Prostate gland (tissue), 2 donors: ENCODE measurements around the gene ECT2L. TPM values are rescaled to one million over a fixed set of nuclear protein-coding genes. Genes with fewer than 3 reads are reported as not detected.

Experiments used
- DNase-seq: peaks from one replicate; pipeline ENCODE4 v3.0.0-alpha.2; 2019; ENCODE audit warnings: low spot score
- H3K27ac ChIP-seq, 2 donors: fragments of 200-600 bp; sonication (generic); 2 replicates each; pipeline ENCODE4 v1.5.1; 2017 to 2019
- H3K27me3 ChIP-seq: fragments of 200-600 bp; sonication (generic); replicated peaks from 2 replicates; pipeline ENCODE4 v1.5.1; 2019; ENCODE audit not compliant: insufficient read depth
- H3K36me3 ChIP-seq, 2 donors: fragments of 200-600 bp; sonication (generic); 1 replicate in 1 of 2; 2 replicates in 1 of 2; pipeline versions ENCODE4 v1.5.1 to v1.8.1; 2017 to 2019
- H3K4me1 ChIP-seq: fragments of 200-600 bp; sonication (generic); replicated peaks from 2 replicates; pipeline ENCODE4 v1.5.1; 2019
- H3K4me3 ChIP-seq, 2 donors: fragments of 200-600 bp; sonication (generic); 2 replicates each; pipeline ENCODE4 v1.5.1; 2017 to 2019
- H3K9me3 ChIP-seq: fragments of 200-600 bp; sonication (generic); 2 replicates; pipeline ENCODE4 v1.5.1; 2017
- POLR2A ChIP-seq: fragments of 450-650 bp; IDR thresholded peaks from one replicate; pipeline ENCODE4 v1.6.1; 2016; ENCODE audit warnings: antibody characterized with exemption, mild to moderate bottlenecking
- POLR2AphosphoS5 ChIP-seq: sonication (generic); formaldehyde crosslinking; IDR thresholded peaks from one replicate; pipeline ENCODE4 v1.6.1; 2017; ENCODE audit warnings: antibody characterized with exemption
- WGBS: methylation state at CpG from one replicate; pipeline ENCODE4 v1.1.5; 2018; 5-methylcytosine and 5-hydroxymethylcytosine counted together
- intact Hi-C: fragments of 100-400 bp; cut with DNase I; formaldehyde crosslinking; loops from one replicate; pipeline ENCODE4 v1.14.2; 2022
- total RNA-seq, 2 donors: library from RNA; depleted of rRNA; stranded (reverse); fragments of >200 nt; gene quantifications; one replicate each; pipeline ENCODE4 v1.1.0, GENCODE V29; 2016
- TF ChIP-seq, protein P1 (sequence below), 4 experiments: fragments of 200-600 bp in 2 of 4; fragments of 450-650 bp in 2 of 4; sonication (generic) in 2 of 4; IDR thresholded peaks; 1 replicate in 3 of 4; 2 replicates in 1 of 4; pipeline ENCODE4 v1.5.1; 2016 to 2019; ENCODE audit warnings: antibody characterized with exemption in 4 of 4, mild to moderate bottlenecking in 2 of 4, moderate library complexity in 2 of 4

Gene ECT2L
- total RNA-seq, 2 donors from 2014 or later: 0.41 TPM; not detected in 1

DNA sequence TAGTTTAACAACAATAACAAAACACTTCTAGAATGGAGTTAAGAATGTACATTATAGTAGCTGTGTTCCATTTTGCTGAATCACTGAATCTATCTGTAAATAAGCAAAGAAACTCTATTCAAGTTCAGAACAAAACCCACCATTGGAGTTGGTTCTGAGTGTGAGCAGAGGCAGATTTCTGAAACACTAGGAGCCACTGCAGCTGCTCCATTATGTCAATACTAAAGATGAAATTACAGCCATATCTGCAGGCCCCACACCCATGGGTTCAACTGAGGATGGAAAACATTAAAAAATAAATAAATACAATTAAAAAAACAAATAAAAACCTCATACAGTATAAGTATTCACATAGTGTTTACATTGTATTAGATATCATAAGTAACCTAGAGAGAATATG is 101.1 kb downstream of the ECT2L start:
- Histone ChIP-seq H3K36me3 (peaks cover 0 to 5% of the 10 kb centered on the region in 2 donors), H3K9me3 (no peaks in the 10 kb centered on the region), H3K4me1 (no peaks in the 10 kb centered on the region), H3K4me3 (no peak overlapping the region), H3K27me3 (no peaks in the 10 kb centered on the region), H3K27ac (no peak overlapping the region)
- TF ChIP-seq POLR2AphosphoS5 (no peak), POLR2A (no peak)
- TF ChIP-seq, protein P1, sequence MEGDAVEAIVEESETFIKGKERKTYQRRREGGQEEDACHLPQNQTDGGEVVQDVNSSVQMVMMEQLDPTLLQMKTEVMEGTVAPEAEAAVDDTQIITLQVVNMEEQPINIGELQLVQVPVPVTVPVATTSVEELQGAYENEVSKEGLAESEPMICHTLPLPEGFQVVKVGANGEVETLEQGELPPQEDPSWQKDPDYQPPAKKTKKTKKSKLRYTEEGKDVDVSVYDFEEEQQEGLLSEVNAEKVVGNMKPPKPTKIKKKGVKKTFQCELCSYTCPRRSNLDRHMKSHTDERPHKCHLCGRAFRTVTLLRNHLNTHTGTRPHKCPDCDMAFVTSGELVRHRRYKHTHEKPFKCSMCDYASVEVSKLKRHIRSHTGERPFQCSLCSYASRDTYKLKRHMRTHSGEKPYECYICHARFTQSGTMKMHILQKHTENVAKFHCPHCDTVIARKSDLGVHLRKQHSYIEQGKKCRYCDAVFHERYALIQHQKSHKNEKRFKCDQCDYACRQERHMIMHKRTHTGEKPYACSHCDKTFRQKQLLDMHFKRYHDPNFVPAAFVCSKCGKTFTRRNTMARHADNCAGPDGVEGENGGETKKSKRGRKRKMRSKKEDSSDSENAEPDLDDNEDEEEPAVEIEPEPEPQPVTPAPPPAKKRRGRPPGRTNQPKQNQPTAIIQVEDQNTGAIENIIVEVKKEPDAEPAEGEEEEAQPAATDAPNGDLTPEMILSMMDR (IDR thresholded peaks at IDR 0.05): no peak
- DNase-seq: no peak
- intact Hi-C loops: no loop called here

DNA sequence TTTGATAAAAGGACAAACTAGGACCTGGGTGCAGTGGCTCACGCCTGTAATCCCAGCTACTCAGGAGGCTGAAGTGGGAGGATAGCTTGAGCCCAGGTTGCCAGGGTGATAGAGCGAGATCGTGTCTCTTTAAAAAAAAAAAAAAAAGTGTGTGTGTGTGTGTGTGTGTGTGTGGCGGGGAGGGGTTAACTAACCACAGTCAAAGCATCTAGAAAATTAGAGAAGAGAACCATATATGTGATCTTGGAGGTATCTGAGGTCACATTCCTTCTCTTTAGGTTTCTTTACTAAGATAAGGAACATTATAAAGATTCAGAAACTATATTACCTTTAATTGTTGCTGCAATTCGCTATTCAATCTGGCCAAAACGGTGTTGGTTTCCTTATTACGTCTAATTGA is 111.3 kb downstream of the ECT2L start:
- Histone ChIP-seq H3K36me3 (no peaks in the 10 kb centered on the region), H3K4me3 (no peak overlapping the region), H3K27me3 (no peaks in the 10 kb centered on the region), H3K27ac (no peak overlapping the region), H3K9me3 (no peaks in the 10 kb centered on the region), H3K4me1 (no peaks in the 10 kb centered on the region)
- intact Hi-C loops: no loop called here
- 82% methylated on average over 7 of the region's 7 CpGs for WGBS
- no peak for DNase-seq
- TF ChIP-seq POLR2A: no peak
- no peak for TF ChIP-seq POLR2AphosphoS5
- TF ChIP-seq, protein P1 (IDR thresholded peaks at IDR 0.05): no peak

DNA sequence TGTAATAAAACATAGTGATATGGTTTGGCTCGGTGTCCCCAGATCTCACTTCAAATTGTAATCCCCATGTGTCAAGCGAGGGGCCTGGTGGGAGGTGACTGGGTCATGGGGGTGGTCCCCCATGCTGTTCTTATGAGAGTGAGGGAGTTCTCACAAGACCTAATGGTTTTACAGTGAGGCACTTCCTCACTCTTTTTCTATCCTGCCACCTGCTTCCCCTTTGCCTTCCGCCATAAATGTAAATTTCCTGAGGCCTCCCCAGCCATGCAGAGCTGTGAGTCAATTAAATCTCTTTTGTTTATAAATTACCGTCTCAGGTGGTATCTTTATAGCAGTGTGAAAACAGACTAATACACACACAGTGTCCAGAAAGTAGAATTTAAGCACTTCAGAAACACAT is 113.6 kb downstream of the ECT2L start:
- peaks cover 0 to 5% of the 10 kb centered on the region in 2 donors for H3K36me3 ChIP-seq
- H3K27me3 ChIP-seq: no peaks in the 10 kb centered on the region
- intact Hi-C loops: no loop called here
- no peaks in the 10 kb centered on the region for H3K9me3 ChIP-seq
- H3K4me1 ChIP-seq: no peaks in the 10 kb centered on the region
- DNase-seq: no peak
- no peak overlapping the region for H3K27ac ChIP-seq
- TF ChIP-seq POLR2A (no peak), POLR2AphosphoS5 (no peak)
- TF ChIP-seq, protein P1 (IDR thresholded peaks at IDR 0.05): no peak
- WGBS: 85% methylated on average over 4 of the region's 4 CpGs
- H3K4me3 ChIP-seq: no peak overlapping the region

DNA sequence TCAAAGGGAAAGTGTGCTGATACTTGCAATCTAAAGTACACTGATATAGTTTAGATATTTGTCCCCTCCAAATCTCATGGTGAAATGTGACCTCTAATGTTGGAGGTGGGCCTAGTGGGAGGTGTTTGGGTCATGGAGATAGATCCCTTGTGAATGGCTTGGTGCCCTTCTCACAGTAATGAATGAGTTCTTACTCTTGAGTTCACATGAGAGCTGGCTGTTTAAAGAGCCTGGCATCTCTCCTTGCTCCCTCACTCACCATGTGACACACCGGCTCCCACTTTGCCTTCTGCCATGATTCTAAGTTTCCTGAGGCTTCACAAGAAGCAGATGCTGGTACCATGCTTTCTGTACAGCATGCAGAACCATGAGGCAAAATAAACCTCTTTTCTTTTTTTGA is 114.1 kb downstream of the ECT2L start:
- DNase-seq: no peak
- intact Hi-C loops: no loop called here
- 80% methylated on average over 1 of the region's 1 CpG for WGBS
- Histone ChIP-seq H3K4me1 (no peaks in the 10 kb centered on the region), H3K36me3 (peaks cover 0 to 5% of the 10 kb centered on the region in 2 donors), H3K27me3 (no peaks in the 10 kb centered on the region), H3K4me3 (no peak overlapping the region), H3K27ac (no peak overlapping the region), H3K9me3 (no peaks in the 10 kb centered on the region)
- TF ChIP-seq POLR2A (no peak), POLR2AphosphoS5 (no peak)
- TF ChIP-seq, protein P1 (IDR thresholded peaks at IDR 0.05): no peak

DNA sequence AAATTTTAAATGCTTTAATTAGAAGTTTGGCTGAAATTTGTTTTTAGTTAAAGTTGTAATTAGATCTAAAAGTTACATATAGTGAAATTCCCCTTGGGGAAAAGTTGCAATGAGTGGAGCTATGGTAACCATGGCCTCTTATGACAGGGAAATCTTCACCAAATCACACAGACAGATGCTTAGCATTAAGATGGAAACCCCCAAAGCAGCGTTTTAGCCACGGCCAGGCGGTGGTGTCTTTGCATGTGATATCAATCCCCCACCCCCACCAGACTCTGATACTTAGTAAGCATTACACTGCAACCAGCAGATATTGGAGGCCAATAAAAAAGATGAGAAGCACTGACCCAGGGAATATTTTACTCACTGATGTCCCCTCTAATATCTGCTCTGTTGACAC is 116.4 kb downstream of the ECT2L start:
- Histone ChIP-seq H3K4me3 (no peak overlapping the region), H3K27me3 (no peaks in the 10 kb centered on the region), H3K36me3 (peaks cover 0 to 5% of the 10 kb centered on the region in 2 donors), H3K27ac (no peak overlapping the region), H3K9me3 (no peaks in the 10 kb centered on the region), H3K4me1 (no peaks in the 10 kb centered on the region)
- intact Hi-C loops: no loop called here
- TF ChIP-seq POLR2AphosphoS5 (no peak), POLR2A (no peak)
- TF ChIP-seq, protein P1 (IDR thresholded peaks at IDR 0.05): no peak
- DNase-seq: no peak
- 81% methylated on average over 3 of the region's 3 CpGs for WGBS
